ENCODE results near the gene CDH4. TPM values are rescaled to one million over a fixed set of nuclear protein-coding genes. Genes with fewer than 3 reads are reported as not detected.

The CDH4 gene
- total RNA-seq, 1 experiment from 2014 or later, result not detected

DNA sequence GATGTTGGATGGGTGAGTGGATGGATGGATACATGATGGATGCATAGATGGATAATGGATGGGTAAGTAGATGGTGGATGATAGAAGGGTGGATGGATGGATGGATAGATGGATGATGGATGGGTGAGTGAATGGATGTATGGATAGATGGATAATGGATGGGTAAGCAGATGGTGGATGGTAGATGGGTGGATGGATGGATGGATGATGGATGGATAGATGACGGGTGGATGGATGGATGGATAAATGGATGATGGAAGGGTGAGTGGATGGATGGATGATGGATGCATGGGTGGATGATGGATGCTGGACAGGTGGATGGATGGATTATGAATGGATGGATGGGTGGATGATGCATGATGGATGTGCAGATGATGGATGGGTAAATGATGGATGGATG lies 638.1 kb downstream of the CDH4 start:
- DNase-seq (ENCODE audit: low read depth, low spot score) (no peak), ATAC-seq (no peak)
- Histone ChIP-seq H3K4me1 (ENCODE audit: control insufficient read depth, insufficient read depth, low read length) (no peaks in the 10 kb centered on the region), H3K36me3 (ENCODE audit: control insufficient read depth, insufficient read depth, low read length) (no peaks in the 10 kb centered on the region), H3K9me3 (ENCODE audit: control insufficient read depth, insufficient read depth, low read depth, low read length) (no peaks in the 10 kb centered on the region), H3K27ac (ENCODE audit: low read length) (no peak overlapping the region), H3K27me3 (ENCODE audit: control insufficient read depth, insufficient read depth, low read length) (no peaks in the 10 kb centered on the region), H3K4me3 (ENCODE audit: low read depth in 2 of 2, low read length in 2 of 2) (no peak overlapping the region)
- TF ChIP-seq POLR2AphosphoS5 (IDR thresholded peaks at IDR 0.05; ENCODE audit: low read depth, low read length) (no peak), SIN3A (IDR thresholded peaks at IDR 0.05; ENCODE audit: borderline replicate concordance, insufficient read depth, low read depth, low read length) (no peak), TCF7L2 (IDR thresholded peaks at IDR 0.05; ENCODE audit: low read depth, low read length) (no peak)
- TF ChIP-seq, protein P1, sequence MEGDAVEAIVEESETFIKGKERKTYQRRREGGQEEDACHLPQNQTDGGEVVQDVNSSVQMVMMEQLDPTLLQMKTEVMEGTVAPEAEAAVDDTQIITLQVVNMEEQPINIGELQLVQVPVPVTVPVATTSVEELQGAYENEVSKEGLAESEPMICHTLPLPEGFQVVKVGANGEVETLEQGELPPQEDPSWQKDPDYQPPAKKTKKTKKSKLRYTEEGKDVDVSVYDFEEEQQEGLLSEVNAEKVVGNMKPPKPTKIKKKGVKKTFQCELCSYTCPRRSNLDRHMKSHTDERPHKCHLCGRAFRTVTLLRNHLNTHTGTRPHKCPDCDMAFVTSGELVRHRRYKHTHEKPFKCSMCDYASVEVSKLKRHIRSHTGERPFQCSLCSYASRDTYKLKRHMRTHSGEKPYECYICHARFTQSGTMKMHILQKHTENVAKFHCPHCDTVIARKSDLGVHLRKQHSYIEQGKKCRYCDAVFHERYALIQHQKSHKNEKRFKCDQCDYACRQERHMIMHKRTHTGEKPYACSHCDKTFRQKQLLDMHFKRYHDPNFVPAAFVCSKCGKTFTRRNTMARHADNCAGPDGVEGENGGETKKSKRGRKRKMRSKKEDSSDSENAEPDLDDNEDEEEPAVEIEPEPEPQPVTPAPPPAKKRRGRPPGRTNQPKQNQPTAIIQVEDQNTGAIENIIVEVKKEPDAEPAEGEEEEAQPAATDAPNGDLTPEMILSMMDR (IDR thresholded peaks at IDR 0.05), result no peak
- TF ChIP-seq, protein P2, sequence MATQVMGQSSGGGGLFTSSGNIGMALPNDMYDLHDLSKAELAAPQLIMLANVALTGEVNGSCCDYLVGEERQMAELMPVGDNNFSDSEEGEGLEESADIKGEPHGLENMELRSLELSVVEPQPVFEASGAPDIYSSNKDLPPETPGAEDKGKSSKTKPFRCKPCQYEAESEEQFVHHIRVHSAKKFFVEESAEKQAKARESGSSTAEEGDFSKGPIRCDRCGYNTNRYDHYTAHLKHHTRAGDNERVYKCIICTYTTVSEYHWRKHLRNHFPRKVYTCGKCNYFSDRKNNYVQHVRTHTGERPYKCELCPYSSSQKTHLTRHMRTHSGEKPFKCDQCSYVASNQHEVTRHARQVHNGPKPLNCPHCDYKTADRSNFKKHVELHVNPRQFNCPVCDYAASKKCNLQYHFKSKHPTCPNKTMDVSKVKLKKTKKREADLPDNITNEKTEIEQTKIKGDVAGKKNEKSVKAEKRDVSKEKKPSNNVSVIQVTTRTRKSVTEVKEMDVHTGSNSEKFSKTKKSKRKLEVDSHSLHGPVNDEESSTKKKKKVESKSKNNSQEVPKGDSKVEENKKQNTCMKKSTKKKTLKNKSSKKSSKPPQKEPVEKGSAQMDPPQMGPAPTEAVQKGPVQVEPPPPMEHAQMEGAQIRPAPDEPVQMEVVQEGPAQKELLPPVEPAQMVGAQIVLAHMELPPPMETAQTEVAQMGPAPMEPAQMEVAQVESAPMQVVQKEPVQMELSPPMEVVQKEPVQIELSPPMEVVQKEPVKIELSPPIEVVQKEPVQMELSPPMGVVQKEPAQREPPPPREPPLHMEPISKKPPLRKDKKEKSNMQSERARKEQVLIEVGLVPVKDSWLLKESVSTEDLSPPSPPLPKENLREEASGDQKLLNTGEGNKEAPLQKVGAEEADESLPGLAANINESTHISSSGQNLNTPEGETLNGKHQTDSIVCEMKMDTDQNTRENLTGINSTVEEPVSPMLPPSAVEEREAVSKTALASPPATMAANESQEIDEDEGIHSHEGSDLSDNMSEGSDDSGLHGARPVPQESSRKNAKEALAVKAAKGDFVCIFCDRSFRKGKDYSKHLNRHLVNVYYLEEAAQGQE (IDR thresholded peaks at IDR 0.05; ENCODE audit: insufficient read depth in 1 of 2, low read depth in 2 of 2, low read length in 1 of 2), result no peak
- intact Hi-C loops (cut with micrococcal nuclease; ENCODE audit: unreplicated experiment) (loop anchor here (10.0 kb wide), 1 partner anchor 625 kb away; no protein-coding TSS in a partner anchor), in situ Hi-C loops (cut with HindIII; ENCODE audit: low pct_unique_long_range_greater_than_20kb, low sequenced_read_pairs) (no loop called here)
- BruUV-seq (replicated peaks), result no TSS peak
- ChIA-PET CTCF (no interaction called here), POLR2A (no interaction called here)

GRCh38 chr20:61891476-61891875 lies 639.4 kb downstream of the CDH4 start:
- CTCF ChIA-PET, result no interaction called here
- DNase-seq (ENCODE audit: low read depth, low spot score) (no peak), ATAC-seq (no peak)
- intact Hi-C loops (cut with micrococcal nuclease; ENCODE audit: unreplicated experiment), result loop anchor here (10.0 kb wide), 1 partner anchor 627 kb away; no protein-coding TSS in a partner anchor
- no peak overlapping the region for H3K4me3 ChIP-seq (ENCODE audit: low read depth in 2 of 2, low read length in 2 of 2)
- no peaks in the 10 kb centered on the region for H3K4me1 ChIP-seq (ENCODE audit: control insufficient read depth, insufficient read depth, low read length)
- TF ChIP-seq TCF7L2 (IDR thresholded peaks at IDR 0.05; ENCODE audit: low read depth, low read length) (no peak), POLR2AphosphoS5 (IDR thresholded peaks at IDR 0.05; ENCODE audit: low read depth, low read length) (no peak), SIN3A (IDR thresholded peaks at IDR 0.05; ENCODE audit: borderline replicate concordance, insufficient read depth, low read depth, low read length) (no peak)
- TF ChIP-seq, protein P1 (IDR thresholded peaks at IDR 0.05), result no peak
- TF ChIP-seq, protein P2 (IDR thresholded peaks at IDR 0.05; ENCODE audit: insufficient read depth in 1 of 2, low read depth in 2 of 2, low read length in 1 of 2), result no peak
- no peak overlapping the region for H3K27ac ChIP-seq (ENCODE audit: low read length)
- in situ Hi-C loops (cut with HindIII; ENCODE audit: low pct_unique_long_range_greater_than_20kb, low sequenced_read_pairs), result no loop called here
- H3K9me3 ChIP-seq (ENCODE audit: control insufficient read depth, insufficient read depth, low read depth, low read length), result no peaks in the 10 kb centered on the region
- POLR2A ChIA-PET, result no interaction called here
- no peaks in the 10 kb centered on the region for H3K36me3 ChIP-seq (ENCODE audit: control insufficient read depth, insufficient read depth, low read length)
- no TSS peak for BruUV-seq (replicated peaks)
- no peaks in the 10 kb centered on the region; the same call in 1 of the 2 replicates for H3K27me3 ChIP-seq (ENCODE audit: control insufficient read depth, insufficient read depth, low read length)
